Activated naive CD8-positive, alpha-beta T cell treated with anti-CD3 and anti-CD28 coated beads for 36 hours (primary cell): ENCODE measurements around the gene RPL22L1. TPM values are rescaled to one million over a fixed set of nuclear protein-coding genes. Genes with fewer than 3 reads are reported as not detected.
"Not testable (repeated sequence)": the region's sequence is repeated elsewhere in the genome, so short reads cannot be mapped to it uniquely, and the experiment has no call there.

Experiments
- DNase-seq: peaks from one replicate; pipeline ENCODE4 v3.0.0; 2021
- H3K27ac Mint-ChIP-seq: one replicate; pipeline ENCODE4 v1.8.0; 2022; ENCODE audit warnings: mild to moderate bottlenecking, moderate library complexity, mixed read lengths
- H3K27me3 Mint-ChIP-seq: one replicate; pipeline ENCODE4 v1.8.0; 2022; ENCODE audit warnings: mild to moderate bottlenecking, mixed read lengths
- H3K36me3 Mint-ChIP-seq: one replicate; pipeline ENCODE4 v1.8.0; 2021; ENCODE audit warnings: mild to moderate bottlenecking, mixed read lengths
- H3K4me1 Mint-ChIP-seq: one replicate; pipeline ENCODE4 v1.8.0; 2021; ENCODE audit warnings: mixed read lengths
- H3K4me3 Mint-ChIP-seq: one replicate; pipeline ENCODE4 v1.8.0; 2022; ENCODE audit warnings: mild to moderate bottlenecking, moderate library complexity, mixed read lengths
- H3K9me3 Mint-ChIP-seq: one replicate; pipeline ENCODE4 v1.8.0; 2022; ENCODE audit warnings: mixed read lengths
- total RNA-seq, 2 experiments: library from RNA; stranded (reverse); gene quantifications; one replicate each; pipeline ENCODE4 v1.2.3, GENCODE V29; 2021

The RPL22L1 gene
- total RNA-seq: 100 to 1,000 TPM; 376 to 395 TPM

DNA sequence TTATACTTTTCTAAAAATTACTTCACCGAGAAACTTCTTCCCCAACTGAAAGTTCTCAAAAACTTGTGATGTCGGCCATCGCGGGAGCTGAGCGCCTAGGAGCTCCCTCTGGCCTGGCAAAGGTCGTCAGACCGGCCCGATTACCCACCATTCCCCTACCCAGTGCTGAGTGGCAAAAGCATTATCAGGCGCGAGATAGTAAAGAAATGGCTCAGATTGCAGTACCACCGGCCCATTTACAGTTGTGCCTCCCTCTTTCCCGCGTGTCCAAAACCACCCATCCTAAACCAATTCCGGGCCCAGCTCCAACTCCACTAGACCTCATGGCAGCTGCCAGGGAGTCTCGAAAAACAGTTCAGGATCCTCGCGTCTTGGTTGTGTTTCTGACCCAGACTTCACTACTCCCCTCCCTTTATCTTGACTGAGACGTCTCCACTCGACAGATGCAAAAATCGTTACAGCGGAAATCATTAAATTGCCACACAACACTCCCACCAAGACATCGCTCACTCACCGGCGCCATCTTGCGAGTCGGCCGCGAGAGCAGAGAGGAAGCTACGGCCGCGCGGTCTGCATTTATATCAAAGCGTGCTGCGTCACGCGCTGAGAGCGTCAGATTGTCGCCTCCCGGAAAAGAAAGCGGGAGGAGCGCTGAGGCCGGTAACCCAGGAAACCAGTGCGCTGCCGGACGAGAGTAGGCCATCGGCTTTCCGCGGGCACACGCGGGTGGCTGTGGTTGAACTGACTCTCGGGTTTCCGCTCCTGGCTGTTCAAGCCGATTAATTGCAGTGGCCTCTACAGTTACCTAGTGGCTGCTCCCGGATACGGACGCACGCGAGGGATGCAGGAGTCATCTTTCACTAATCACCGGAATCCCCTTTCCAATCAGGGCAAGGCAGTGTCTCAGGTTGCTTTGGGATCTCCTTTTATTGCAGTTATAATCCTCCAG, at the start of gene RPL22L1:
Gene RPL22L1, minus strand, starts transcription at position 551 of the 949 bp plus-strand sequence. Its CDS starts 28 bp downstream, at position 523.
- Mint-ChIP-seq H3K27me3 (peaks cover 4% of the 10 kb centered on the region), H3K27ac (peak within 1 kb of the TSS; percentile 99), H3K4me3 (peak within 1 kb of the TSS; percentile 96), H3K4me1 (peaks cover 17% of the 10 kb centered on the region), H3K36me3 (peaks cover 42% of the 10 kb centered on the region), H3K9me3 (no peaks in the 10 kb centered on the region)
- peak; percentile 92 for DNase-seq

DNA sequence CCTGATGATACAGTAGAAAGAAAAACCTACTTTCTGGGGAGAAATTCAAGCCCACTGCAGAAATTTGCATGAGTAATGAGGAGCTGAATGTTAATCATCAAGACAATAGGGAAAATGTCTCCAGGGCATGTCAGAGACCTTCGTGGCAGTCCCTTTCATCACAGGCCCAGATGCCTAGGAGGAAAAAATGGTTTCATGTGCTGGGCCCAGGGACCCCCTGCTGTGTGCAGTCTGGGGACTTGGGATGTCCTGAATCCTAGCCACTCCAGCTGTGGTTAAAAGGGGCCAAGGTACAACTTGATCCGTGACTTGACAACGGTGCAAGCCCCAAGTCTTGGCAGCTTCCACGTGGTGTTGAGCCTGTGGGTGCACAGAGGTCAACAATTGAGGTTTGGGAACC, 48.7 kb upstream of the RPL22L1 start:
- H3K9me3 Mint-ChIP-seq: peaks cover 35% of the 10 kb centered on the region
- no peak for DNase-seq
- H3K4me3 Mint-ChIP-seq: no peak overlapping the region
- peaks cover 10% of the 10 kb centered on the region for H3K36me3 Mint-ChIP-seq
- no peaks in the 10 kb centered on the region for H3K4me1 Mint-ChIP-seq
- H3K27me3 Mint-ChIP-seq: peaks cover 4% of the 10 kb centered on the region
- H3K27ac Mint-ChIP-seq: no peak overlapping the region

DNA sequence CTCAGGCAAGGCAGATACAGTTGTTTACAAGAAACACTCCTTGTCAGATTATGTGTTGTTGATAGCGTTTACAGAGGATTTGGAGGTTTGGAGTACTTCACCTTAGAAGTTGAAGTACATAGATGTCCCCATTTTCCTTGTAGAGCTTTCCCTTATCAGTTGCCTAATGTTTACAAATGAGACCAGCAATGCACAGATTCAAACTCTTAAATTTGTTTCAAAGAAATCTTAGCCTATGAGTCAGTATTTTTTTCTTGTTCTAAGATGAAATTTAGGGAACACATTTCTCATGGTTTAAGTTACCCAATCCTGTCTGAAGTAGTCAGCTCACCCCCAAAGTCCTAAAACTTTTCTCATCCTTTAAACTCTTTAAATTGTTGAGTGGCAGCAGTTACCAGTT, 44.7 kb upstream of the RPL22L1 start:
- no peaks in the 10 kb centered on the region for H3K27me3 Mint-ChIP-seq
- H3K36me3 Mint-ChIP-seq: peaks cover 7% of the 10 kb centered on the region
- peaks cover 23% of the 10 kb centered on the region for H3K9me3 Mint-ChIP-seq
- H3K4me3 Mint-ChIP-seq: no peak overlapping the region
- H3K27ac Mint-ChIP-seq: no peak overlapping the region
- no peaks in the 10 kb centered on the region for H3K4me1 Mint-ChIP-seq
- DNase-seq: no peak

DNA sequence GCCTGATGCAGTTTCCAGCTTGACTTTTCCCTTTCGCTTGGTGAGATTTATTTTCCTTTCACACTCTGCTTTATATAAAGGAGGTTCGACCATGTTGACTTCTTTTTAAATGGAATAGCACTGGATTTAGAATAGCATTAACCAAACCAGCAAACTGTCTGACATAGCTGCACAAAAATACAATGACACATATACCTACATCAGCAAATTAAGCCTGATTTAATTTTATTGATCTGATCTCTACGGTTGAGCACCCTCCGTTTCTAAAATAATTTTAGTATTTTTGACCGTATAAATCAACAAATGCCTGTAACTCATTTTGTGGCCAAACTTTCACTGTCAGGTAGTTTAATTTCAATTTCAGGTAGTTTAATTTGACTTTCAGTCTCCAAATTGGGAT, 44.2 kb upstream of the RPL22L1 start:
- no peak overlapping the region for H3K27ac Mint-ChIP-seq
- H3K27me3 Mint-ChIP-seq: no peaks in the 10 kb centered on the region
- no peaks in the 10 kb centered on the region for H3K4me1 Mint-ChIP-seq

DNA sequence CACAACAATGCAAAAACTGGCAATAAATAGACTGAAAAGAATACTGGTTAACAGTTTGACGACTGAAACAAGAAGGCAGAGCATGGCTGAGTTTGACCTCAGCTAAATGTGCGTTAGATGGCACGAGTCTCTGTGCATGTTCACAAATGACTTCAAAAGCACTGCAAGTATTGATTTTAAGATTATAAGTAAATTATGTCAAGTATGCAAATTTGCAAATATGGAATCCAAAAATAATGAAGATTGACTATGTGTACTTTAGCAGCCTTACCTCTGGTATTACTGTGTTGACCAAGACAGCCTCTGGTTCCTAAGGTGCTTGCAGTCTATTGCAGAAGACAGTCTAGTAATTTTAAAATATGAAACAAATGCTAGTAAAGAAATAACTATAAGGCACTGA, 41.1 kb upstream of the RPL22L1 start:
- Mint-ChIP-seq H3K4me3 (no peak overlapping the region), H3K9me3 (peaks cover 17% of the 10 kb centered on the region), H3K27me3 (no peaks in the 10 kb centered on the region), H3K4me1 (peaks cover 16% of the 10 kb centered on the region), H3K27ac (no peak overlapping the region), H3K36me3 (peaks cover 8% of the 10 kb centered on the region)
- DNase-seq: no peak

More for the DNA sequence above, 44.2 kb upstream of the RPL22L1 start:
- peaks cover 11% of the 10 kb centered on the region for H3K36me3 Mint-ChIP-seq
- no peak overlapping the region for H3K4me3 Mint-ChIP-seq
- peaks cover 28% of the 10 kb centered on the region for H3K9me3 Mint-ChIP-seq
- no peak for DNase-seq

DNA sequence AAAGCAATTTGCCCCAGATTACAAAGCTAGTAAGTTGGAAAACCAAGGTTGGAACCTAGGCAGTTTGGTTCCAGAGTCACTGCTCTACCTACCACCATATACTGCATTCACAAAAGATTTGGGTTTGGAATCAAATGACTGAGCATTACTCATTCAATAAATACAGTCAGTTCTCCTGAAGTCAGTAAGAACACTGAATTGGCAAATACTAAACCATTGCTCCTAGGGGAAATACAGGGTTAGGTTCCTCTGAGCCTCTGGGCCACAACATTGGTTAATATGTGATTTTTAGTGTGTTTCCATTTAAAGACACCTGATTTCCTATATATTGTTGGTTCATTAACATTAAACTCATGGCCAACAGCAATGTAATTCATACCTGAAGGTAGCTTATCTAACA, 40.5 kb upstream of the RPL22L1 start:
- H3K27me3 Mint-ChIP-seq: no peaks in the 10 kb centered on the region
- no peak overlapping the region for H3K27ac Mint-ChIP-seq
- no peak overlapping the region for H3K4me3 Mint-ChIP-seq

DNA sequence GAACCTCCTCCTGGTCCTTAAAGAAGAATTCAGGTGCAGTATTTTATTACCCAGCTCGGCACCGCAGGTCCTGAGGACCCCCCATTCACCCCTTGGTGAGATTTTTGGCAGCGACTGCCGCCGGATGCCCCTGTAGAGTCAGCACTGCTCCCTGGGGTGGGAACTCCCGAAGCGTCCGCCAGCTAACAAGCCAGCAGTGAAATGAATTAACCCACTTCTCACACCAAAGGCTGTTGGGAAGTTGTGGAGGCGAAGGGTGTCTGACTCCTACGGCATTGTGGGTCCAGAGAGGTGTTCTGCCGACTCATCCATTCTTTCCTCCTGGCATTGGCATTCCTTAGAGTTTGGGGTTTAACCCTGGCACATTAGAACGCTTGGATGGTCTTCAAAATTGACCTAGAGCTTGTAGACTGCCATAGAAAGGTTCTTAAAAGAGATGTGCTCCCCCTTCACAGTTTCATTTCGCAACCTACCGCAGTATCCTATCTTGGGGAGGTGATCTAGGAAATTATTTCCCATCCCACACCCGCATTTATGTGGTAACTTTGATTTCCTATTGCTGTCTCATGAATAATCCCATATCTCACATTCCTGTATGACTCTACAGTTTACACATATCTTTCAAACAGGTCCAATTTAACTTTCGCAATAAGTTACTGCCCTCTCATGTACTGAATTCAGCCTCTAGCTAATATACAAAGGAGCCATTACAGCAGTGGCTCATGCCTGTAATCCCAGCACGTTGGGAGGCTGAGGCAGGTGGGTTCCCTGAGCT, 39.3 kb upstream of the RPL22L1 start:
- DNase-seq: no peak
- peaks cover 14% of the 10 kb centered on the region for H3K36me3 Mint-ChIP-seq
- H3K27ac Mint-ChIP-seq: no peak overlapping the region
- no peak overlapping the region for H3K4me3 Mint-ChIP-seq
- H3K9me3 Mint-ChIP-seq: peaks cover 15% of the 10 kb centered on the region
- peaks cover 21% of the 10 kb centered on the region for H3K4me1 Mint-ChIP-seq
- H3K27me3 Mint-ChIP-seq: no peaks in the 10 kb centered on the region

More for the DNA sequence above, 40.5 kb upstream of the RPL22L1 start:
- Mint-ChIP-seq H3K4me1 (peaks cover 20% of the 10 kb centered on the region), H3K9me3 (peaks cover 17% of the 10 kb centered on the region), H3K36me3 (peaks cover 12% of the 10 kb centered on the region)
- DNase-seq: no peak

DNA sequence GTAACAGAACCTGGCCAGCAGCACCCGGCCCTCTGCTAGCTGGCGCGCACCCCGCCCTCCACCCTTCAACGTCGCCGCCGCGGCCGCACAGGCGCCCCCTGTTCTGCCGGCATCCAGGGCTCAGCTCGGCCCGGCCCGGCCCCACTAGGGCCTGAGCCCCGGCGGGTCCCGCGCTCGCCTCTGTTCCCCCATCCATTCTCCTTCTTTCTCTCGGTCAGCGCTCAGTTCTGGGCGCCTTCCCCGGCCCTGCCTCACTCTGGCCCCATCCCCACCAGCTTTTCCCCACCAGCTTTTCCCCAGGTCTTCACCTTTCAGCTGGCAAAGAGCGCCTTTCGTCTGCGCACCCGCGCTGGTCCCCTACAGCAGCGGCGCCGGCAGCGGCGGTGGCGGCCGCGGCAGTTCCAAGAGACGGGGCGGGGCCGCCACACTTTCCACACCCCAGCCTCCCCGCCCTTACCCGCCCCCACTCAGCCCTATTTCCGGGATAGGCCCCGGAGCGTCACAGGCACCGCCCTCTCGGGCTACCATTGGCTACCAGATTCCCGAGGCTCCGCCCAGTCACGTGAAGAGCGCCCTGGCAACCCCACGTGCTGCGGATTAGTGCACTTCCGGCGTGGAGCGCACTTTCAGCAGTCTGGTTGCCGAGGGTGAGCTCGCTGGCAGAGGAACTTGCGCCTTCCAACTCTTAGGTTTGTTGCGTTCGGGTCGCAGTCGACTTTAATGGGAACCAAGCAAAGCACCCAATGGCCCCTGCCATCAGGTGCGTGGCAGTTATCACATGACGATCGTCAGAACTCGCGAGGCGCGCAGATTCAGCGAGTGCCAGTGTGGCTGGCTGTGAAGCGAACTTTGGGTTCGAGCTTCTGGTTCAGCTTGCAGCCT, 38.5 kb upstream of the RPL22L1 start, which contains the start of gene EIF5A2:
Gene EIF5A2, minus strand, starts transcription at position 403 of the 882 bp plus-strand sequence. CDS start 831 bp downstream, outside the sequence.
- Mint-ChIP-seq H3K27ac (peak within 1 kb of the TSS; percentile 90), H3K9me3 (peaks cover 15% of the 10 kb centered on the region), H3K36me3 (peaks cover 14% of the 10 kb centered on the region), H3K4me1 (peaks cover 21% of the 10 kb centered on the region), H3K4me3 (peak within 1 kb of the TSS; percentile 98), H3K27me3 (no peaks in the 10 kb centered on the region)
- peak; percentile 93 for DNase-seq

DNA sequence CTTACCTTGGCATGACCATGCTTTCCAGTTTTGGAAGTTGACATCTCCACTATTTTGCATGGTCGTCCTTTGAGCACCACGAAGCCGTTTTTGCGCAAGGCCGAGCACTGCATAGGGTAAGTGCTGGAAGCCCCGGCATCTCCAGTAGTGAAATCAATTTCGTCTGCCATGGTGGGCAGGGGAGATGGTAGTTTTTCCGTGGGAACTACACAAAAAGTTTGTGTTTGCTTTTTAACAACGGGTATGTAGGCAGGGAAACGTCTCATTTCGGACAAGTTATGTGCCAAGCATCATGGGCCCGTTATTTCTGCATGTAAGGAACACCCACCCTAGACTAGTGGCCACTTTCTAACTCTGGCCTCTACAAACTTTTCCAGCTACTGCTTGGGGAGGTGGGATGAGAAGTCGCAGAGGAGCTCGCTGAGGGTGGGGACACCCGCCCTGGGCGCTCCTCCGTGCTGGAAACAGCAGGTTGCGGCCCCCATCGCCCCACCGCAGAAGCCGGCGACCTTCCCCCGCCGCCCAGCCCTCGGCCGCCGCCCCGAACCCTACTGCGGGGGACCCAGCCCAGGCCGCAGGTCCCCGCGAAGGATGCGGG, 37.7 kb upstream of the RPL22L1 start:
- H3K27me3 Mint-ChIP-seq: no peaks in the 10 kb centered on the region
- peaks cover 18% of the 10 kb centered on the region for H3K36me3 Mint-ChIP-seq
- H3K4me1 Mint-ChIP-seq: peaks cover 21% of the 10 kb centered on the region
- no peak for DNase-seq
- H3K9me3 Mint-ChIP-seq: peaks cover 15% of the 10 kb centered on the region
- peak overlapping the region; percentile 98 for H3K4me3 Mint-ChIP-seq
- H3K27ac Mint-ChIP-seq: no peak overlapping the region

DNA sequence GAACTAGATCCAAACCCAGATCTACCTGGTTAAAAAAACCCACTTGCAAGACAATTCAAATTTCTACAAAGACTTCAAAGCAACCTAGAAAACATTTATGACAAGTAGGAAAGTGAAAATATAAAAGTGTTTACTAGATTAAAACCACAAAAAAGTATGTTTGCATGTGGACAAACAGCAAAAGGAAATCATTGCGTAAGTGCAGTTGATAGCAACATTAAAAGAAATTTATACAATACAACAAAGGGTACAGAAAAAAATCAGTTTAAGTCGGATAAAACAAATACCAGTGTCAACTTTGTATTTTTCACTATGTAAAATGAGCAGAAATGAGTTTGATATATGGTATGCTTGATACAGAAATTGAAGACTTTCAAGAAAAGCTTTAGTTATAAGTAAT, 35.9 kb upstream of the RPL22L1 start:
- H3K4me1 Mint-ChIP-seq: peaks cover 21% of the 10 kb centered on the region
- H3K36me3 Mint-ChIP-seq: peaks cover 26% of the 10 kb centered on the region
- no peak overlapping the region for H3K4me3 Mint-ChIP-seq
- DNase-seq: no peak
- peaks cover 13% of the 10 kb centered on the region for H3K9me3 Mint-ChIP-seq
- H3K27ac Mint-ChIP-seq: no peak overlapping the region
- H3K27me3 Mint-ChIP-seq: no peaks in the 10 kb centered on the region

DNA sequence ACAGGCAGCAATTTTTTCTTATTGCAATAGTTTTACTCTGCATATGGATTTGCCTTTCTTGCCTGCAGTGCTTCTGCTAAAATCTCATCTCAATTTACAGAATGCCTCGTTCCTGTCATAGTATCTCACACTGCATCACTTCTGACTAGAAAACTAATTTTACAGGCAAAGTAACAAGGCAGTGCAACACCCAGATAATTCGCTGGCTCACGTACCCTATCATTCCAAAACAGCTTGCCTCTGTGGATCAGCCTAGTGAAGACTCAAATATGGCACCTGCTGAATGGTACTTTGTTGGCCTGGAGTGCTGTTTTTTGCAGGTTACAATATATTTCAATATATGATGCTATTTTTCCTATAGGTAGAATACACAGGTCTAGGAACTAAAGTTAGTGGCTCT, 33.1 kb upstream of the RPL22L1 start:
- Mint-ChIP-seq H3K4me1 (peaks cover 16% of the 10 kb centered on the region), H3K4me3 (no peak overlapping the region), H3K9me3 (peaks cover 1% of the 10 kb centered on the region), H3K27me3 (no peaks in the 10 kb centered on the region), H3K36me3 (peaks cover 27% of the 10 kb centered on the region), H3K27ac (no peak overlapping the region)
- no peak for DNase-seq

DNA sequence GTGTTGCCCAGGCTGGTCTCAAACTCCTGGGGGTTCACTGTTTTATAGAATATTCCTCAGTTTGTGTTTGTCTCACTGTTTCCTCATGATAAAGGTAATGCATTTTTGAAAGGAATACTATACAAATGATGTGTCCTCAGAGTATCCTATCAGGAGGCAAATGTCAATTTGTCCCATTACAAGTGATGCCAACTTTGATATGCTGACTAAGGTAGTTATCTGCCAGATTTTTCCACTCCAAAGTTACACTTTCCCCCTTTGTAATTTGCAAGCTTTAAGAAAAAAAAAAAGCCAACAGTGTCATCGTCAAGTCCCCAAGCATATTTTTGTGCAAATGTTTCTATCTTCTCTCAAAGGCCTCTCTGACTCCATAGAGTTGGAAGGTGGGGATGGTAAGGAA, 29.5 kb upstream of the RPL22L1 start:
- H3K4me1 Mint-ChIP-seq: no peaks in the 10 kb centered on the region
- H3K9me3 Mint-ChIP-seq: peaks cover 2% of the 10 kb centered on the region
- no peak overlapping the region for H3K4me3 Mint-ChIP-seq
- no peaks in the 10 kb centered on the region for H3K27me3 Mint-ChIP-seq
- H3K36me3 Mint-ChIP-seq: peaks cover 44% of the 10 kb centered on the region
- no peak overlapping the region for H3K27ac Mint-ChIP-seq
- DNase-seq: no peak

DNA sequence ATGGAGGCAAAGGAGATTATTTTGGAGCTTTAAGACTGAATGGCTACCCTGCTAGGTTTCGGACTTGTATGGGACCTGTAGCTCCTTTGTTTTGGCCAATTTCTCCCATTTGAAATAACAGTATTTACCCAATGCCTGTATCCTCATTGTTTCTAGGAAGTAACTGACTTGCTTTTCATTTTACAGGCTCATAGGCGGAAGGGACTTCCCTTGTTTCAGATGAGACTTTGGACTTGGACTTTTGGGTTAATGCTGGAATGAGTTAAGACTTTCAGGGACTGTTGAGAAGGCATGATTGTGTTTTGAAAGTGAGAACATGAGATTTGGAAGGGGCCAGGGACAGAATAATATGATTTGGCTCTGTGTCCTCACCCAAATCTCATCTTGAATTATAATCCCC, 28.0 kb upstream of the RPL22L1 start:
- Mint-ChIP-seq H3K9me3 (peaks cover 2% of the 10 kb centered on the region), H3K27ac (no peak overlapping the region), H3K36me3 (peaks cover 44% of the 10 kb centered on the region), H3K4me3 (no peak overlapping the region), H3K4me1 (no peaks in the 10 kb centered on the region), H3K27me3 (no peaks in the 10 kb centered on the region)
- no peak for DNase-seq

DNA sequence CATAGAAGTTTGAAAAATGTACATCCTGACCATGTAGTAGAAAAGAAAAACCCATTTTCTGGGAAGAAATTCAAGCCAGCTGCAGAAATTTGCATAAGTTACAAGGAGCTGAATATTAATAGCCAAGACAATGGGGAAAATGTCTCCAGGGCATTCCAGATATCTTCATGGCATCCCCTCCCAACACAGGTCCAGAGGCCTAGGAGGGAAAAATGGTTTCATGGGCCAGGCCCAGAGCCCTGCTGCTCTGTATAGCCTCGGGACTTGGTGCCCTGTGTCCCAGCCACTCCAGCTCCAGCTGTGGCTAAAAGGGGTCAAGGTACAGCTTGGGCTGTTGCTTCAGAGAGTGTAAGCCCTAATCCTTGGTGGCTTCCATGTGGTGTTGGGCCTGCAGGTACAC, 27.2 kb upstream of the RPL22L1 start:
- not testable (repeated sequence) for H3K9me3 Mint-ChIP-seq, DNase-seq, H3K4me1 Mint-ChIP-seq, H3K4me3 Mint-ChIP-seq, H3K27ac Mint-ChIP-seq, H3K27me3 Mint-ChIP-seq
- peaks cover 40% of the 10 kb centered on the region for H3K36me3 Mint-ChIP-seq
